Left lung (tissue), 10 donors: ENCODE results near the gene SPOCK1. TPM values are rescaled to one million over a fixed set of nuclear protein-coding genes. Genes with fewer than 3 reads are reported as not detected.

Experiments used
- ATAC-seq: fragments of 200-7000 bp; cut with Tn5 transposase; one replicate; pipeline ENCODE4 v1.9.1; 2020; ENCODE audit warnings: moderate library complexity
- DNase-seq, 4 donors: peaks; one replicate each; pipeline ENCODE4 v3.0.0-alpha.2; 2013 to 2020
- H3K27ac ChIP-seq, 2 donors: fragments of 200-600 bp; sonication (generic) in 1 of 2; one replicate each; pipeline versions ENCODE4 v1.5.0 to v1.8.0; 2020 to 2021
- H3K27me3 ChIP-seq, 2 donors: fragments of 200-600 bp; sonication (generic) in 1 of 2; one replicate each; pipeline versions ENCODE4 v1.5.0 to v1.8.0; 2020 to 2021
- H3K36me3 ChIP-seq, 2 donors: fragments of 200-600 bp; sonication (generic) in 1 of 2; one replicate each; pipeline versions ENCODE4 v1.5.0 to v1.8.0; 2020 to 2021
- H3K4me1 ChIP-seq, 2 donors: fragments of 200-600 bp; one replicate each; pipeline ENCODE4 v1.8.0; 2021
- H3K4me3 ChIP-seq, 2 donors: fragments of 200-600 bp; sonication (generic) in 1 of 2; one replicate each; pipeline versions ENCODE4 v1.5.0 to v1.8.0; 2020 to 2021; ENCODE audit warnings: mild to moderate bottlenecking in 1 of 2
- H3K9me3 ChIP-seq, 2 donors: fragments of 200-600 bp; sonication (generic) in 1 of 2; one replicate each; pipeline versions ENCODE4 v1.5.0 to v1.8.0; 2020 to 2021
- intact Hi-C, 2 donors: fragments of 100-400 bp; cut with DNase I; formaldehyde crosslinking; loops; one replicate each; pipeline versions ENCODE4 v1.11.2 to v1.14.2; 2022
- polyA plus RNA-seq, 6 donors: library from polyadenylated mRNA; unstranded; fragments of 120-200 nt; gene quantifications; one replicate each; pipeline ENCODE4 v1.2.1, GENCODE V29; 2013; ENCODE audit not compliant: insufficient read length in 6 of 6
- total RNA-seq, 2 donors: library from RNA; stranded (reverse); fragmentation: NEBNext Ultra II Directional; extraction: Animal tissue kit (Norgen Biotek cat#: 25700); gene quantifications; one replicate each; pipeline ENCODE4 v1.2.1, GENCODE V29; 2021
- TF ChIP-seq, protein P1 (sequence below), 2 donors: fragments of 200-600 bp; sonication (generic) in 1 of 2; IDR thresholded peaks; one replicate each; pipeline versions ENCODE4 v1.5.0 to v1.8.0; 2021; ENCODE audit warnings: antibody characterized with exemption in 2 of 2
- donor health status: DM: no; HTN: yes; CAD: no.
- donor health status: DM: no; HTN: no; CAD: no.

SPOCK1 gene
- total and polyA plus RNA-seq, 8 donors = 0.43 to 7.6 (median 0.73) TPM

GRCh38 chr5:136992796-136993489 is 506.2 kb downstream of the SPOCK1 start:
- TF ChIP-seq, protein P1, sequence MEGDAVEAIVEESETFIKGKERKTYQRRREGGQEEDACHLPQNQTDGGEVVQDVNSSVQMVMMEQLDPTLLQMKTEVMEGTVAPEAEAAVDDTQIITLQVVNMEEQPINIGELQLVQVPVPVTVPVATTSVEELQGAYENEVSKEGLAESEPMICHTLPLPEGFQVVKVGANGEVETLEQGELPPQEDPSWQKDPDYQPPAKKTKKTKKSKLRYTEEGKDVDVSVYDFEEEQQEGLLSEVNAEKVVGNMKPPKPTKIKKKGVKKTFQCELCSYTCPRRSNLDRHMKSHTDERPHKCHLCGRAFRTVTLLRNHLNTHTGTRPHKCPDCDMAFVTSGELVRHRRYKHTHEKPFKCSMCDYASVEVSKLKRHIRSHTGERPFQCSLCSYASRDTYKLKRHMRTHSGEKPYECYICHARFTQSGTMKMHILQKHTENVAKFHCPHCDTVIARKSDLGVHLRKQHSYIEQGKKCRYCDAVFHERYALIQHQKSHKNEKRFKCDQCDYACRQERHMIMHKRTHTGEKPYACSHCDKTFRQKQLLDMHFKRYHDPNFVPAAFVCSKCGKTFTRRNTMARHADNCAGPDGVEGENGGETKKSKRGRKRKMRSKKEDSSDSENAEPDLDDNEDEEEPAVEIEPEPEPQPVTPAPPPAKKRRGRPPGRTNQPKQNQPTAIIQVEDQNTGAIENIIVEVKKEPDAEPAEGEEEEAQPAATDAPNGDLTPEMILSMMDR (IDR thresholded peaks at IDR 0.05) = no peak
- no peak for ATAC-seq
- DNase-seq = no peak
- H3K27ac ChIP-seq = no peak overlapping the region
- no peaks in the 10 kb centered on the region for H3K4me1 ChIP-seq
- H3K27me3 ChIP-seq = peaks cover 0 to 4% of the 10 kb centered on the region in 2 donors
- intact Hi-C loops = no loop called here
- no peaks in the 10 kb centered on the region for H3K36me3 ChIP-seq
- H3K4me3 ChIP-seq = no peak overlapping the region
- H3K9me3 ChIP-seq = no peaks in the 10 kb centered on the region

- TF ChIP-seq, protein P1 (IDR thresholded peaks at IDR 0.05) = no peak
- H3K4me1 ChIP-seq = no peaks in the 10 kb centered on the region
- DNase-seq (no peak), ATAC-seq (no peak)
- intact Hi-C loops = no loop called here
- H3K4me3 ChIP-seq = no peak overlapping the region
- H3K36me3 ChIP-seq = no peaks in the 10 kb centered on the region
- H3K9me3 ChIP-seq = no peaks in the 10 kb centered on the region
- peaks cover 0 to 2% of the 10 kb centered on the region in 2 donors for H3K27me3 ChIP-seq
- H3K27ac ChIP-seq = no peak overlapping the region
Measured at GRCh38 chr5:136985785-136986475, 513.2 kb downstream of the SPOCK1 start.

DNA sequence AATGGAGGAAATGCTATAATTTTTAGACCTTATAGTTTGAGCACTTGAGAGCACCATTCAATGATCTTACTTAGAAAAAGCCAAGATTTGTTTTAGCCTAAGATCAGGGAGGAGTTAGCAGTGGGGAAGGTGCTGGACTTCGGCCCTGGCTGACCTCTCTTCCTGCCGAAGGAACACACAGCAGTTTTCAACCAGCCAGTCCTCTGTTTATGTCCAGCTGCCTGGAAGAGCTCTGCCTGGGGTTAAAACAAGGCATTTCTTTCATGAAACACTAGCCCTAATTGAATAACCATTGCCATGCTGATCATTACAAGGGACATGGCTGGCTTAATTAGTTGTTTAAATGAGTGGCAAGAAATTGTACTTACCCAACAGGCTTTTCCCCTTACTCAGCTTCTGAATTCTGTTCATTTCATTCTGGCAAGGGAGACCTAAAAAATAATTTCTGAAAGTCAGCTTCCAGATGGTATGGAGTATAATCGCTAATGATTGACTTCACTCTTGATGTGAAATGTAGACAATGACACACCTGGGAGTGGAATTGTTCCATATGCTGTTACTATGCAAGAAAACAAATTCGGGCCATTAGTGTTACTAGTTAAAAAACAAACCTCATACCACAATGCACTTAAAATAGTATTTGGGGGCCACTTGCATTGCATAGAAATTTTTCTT is 514.2 kb downstream of the SPOCK1 start:
- Histone ChIP-seq H3K36me3 (no peaks in the 10 kb centered on the region), H3K9me3 (no peaks in the 10 kb centered on the region), H3K27ac (no peak overlapping the region), H3K27me3 (no peaks in the 10 kb centered on the region), H3K4me3 (no peak overlapping the region), H3K4me1 (no peaks in the 10 kb centered on the region)
- intact Hi-C loops = no loop called here
- TF ChIP-seq, protein P1 (IDR thresholded peaks at IDR 0.05) = no peak
- no peak for DNase-seq
- ATAC-seq = no peak

- TF ChIP-seq, protein P1 (IDR thresholded peaks at IDR 0.05) = no peak
- DNase-seq = no peak
- Histone ChIP-seq H3K4me1 (no peaks in the 10 kb centered on the region), H3K27me3 (no peaks in the 10 kb centered on the region), H3K4me3 (no peak overlapping the region), H3K9me3 (no peaks in the 10 kb centered on the region), H3K27ac (no peak overlapping the region), H3K36me3 (no peaks in the 10 kb centered on the region)
- intact Hi-C loops = no loop called here
- no peak for ATAC-seq
Measured at GRCh38 chr5:136981936-136982335, 517.2 kb downstream of the SPOCK1 start.

GRCh38 chr5:136979131-136979530 is 520.0 kb downstream of the SPOCK1 start:
- no peak overlapping the region for H3K4me3 ChIP-seq
- intact Hi-C loops = no loop called here
- peaks cover 0 to 2% of the 10 kb centered on the region in 2 donors for H3K9me3 ChIP-seq
- DNase-seq (no peak), ATAC-seq (no peak)
- TF ChIP-seq, protein P1 (IDR thresholded peaks at IDR 0.05) = no peak
- H3K27ac ChIP-seq = no peak overlapping the region
- H3K27me3 ChIP-seq = no peaks in the 10 kb centered on the region
- no peaks in the 10 kb centered on the region for H3K36me3 ChIP-seq
- no peaks in the 10 kb centered on the region for H3K4me1 ChIP-seq
